NK-92 treated with Interleukin-12 subunit alpha and Interleukin-12 subunit beta, amount 100 ng/mL, for 24 hours (cell line): ENCODE results near the gene ZBTB25.

Experiments used
- DNase-seq: peaks from one replicate; lab custom pipeline; 2025; lab: John Stamatoyannopoulos, UW

The ZBTB25 gene

DNA sequence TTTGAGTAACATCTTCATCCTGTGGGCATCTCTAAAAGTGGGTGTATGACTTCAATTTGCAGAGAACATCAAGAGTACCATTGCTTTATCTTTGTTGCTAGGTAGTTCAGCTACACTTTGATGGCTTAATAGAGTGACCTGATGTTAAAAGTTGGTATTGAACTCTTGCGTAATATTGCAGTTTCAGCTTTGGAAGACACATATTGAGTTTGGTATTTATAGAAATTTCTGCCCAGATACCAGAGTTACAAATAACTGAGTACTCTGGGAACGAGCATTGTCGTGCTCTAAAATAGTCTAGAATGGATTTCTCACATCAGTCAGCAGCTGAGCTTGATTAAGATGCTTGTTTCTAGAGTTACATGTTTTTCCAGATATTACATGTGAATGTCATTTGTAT, 63.1 kb downstream of the ZBTB25 start:
- no peak for DNase-seq

DNA sequence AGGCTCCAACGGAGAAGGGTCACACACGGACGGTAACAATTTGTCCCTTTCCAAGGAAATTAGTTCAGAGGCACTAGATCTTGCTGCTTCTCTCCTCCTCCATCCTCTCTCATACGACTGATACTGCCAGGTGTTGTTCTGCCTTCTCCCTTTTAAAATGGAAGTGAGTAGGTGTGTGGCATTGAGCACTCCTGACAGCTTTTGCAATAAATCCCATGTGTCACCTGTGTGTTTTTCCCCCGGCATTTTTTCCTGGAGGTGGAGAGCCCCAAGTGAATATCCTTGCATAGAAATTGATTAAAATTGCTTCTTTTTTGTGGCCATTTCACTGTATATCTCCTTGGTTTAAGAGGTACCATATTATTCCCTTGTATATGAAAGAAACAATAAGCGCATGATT, 64.5 kb downstream of the ZBTB25 start:
- DNase-seq: no peak

DNA sequence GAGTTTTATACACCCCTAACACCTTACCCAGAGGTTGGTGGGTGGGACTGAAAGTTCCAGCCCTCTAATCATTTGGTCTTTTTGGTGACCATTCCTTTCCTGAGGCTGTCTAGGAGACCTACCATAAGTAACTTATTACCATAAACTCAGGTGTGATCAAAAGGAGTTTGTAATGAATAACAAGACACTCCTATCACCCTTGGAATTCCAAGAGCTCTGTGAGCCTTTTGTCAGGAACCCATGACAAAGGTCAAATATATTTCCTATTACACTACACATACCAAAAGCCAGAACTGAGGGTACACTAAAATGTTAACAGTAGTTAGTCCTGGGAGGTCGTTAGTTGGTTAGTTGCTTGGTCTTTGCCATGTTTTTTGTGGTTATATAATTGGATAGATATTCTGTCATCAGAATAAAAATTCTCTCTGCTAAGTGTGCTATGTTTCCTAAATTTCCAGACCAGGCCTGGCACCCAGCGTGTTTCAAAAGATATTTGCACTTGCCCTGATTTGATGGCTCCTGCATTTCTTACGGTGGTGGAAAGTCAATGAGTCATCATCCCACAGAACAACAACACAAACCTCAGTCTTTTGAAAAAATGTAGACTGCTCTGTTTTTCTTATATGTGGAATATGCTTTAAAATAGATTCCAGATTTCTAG, 65.3 kb downstream of the ZBTB25 start:
- no peak for DNase-seq

DNA sequence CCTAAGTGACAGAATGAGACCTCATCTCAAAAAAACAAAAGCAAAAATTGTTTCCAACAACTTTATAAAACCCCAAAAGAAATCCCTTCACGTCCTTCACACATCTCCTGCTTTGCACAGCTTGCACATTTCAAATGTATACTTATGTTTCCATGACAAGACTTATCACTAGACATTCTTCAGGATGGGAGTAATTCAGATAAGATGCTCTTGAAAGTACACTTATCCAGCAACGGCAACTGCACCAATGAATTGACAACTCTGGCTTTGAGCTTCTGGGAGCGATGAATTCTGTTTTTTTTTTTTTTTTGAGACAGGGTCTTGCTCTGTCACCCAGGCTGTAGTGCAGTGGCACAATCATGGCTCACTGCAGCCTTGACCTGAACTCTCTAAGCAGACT, 69.1 kb downstream of the ZBTB25 start:
- no peak for DNase-seq

DNA sequence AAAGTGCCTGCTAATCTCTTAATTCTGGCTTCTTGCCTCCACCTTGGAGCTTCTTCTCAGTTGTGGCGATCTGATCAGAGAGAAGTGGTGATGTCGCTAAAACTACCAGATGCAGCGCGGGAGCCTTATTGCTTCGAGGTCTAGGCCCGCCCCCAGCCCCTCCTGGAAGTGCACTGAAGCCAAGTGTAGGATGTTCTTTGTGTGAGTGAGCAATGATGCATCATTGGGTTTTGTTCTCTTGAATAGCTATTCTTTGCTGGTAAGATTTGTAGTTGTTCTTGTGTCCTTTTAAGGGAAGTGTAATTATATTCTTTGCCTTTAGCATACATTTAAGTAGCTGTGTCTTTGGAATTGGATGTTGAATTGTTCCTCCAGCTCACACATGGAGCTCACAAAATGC, 79.7 kb downstream of the ZBTB25 start:
- DNase-seq: no peak

DNA sequence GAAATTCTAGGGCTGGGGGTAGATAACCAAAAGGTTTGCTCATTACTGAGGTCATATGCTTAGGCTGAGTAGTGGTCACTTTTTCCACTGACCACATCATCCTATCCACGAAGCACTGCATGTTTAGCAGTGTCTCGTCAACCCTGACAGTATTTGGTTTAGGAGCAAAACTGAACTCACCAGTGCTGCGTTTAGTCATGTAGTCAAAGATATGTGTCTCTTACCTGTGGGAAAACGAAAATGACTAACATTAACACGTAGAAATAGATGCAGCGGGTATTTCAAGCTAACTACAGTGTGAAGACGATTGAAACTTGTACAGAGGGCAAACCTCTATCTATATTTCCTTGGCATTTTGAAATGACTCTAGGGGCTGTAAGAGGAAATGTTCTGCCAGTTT, 80.9 kb downstream of the ZBTB25 start:
- DNase-seq: no peak

DNA sequence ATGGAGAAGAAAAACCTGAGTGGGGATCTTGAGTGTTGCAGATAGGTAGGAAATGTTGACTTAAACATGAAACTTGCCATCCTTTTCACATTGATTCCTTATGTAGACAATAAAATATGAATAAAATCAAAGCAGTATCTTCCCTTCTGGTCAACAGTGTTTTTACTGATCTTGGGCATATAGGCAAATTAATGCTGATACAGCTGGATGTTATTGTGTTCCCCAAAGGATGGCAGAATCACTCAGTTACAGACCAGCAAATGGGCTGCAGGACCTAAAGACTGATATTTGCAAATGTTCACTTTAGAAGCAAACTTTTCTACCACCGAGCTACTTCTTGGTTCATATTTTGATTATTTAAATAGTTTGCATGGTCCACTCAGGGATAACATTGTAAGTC, 81.6 kb downstream of the ZBTB25 start:
- DNase-seq: no peak

DNA sequence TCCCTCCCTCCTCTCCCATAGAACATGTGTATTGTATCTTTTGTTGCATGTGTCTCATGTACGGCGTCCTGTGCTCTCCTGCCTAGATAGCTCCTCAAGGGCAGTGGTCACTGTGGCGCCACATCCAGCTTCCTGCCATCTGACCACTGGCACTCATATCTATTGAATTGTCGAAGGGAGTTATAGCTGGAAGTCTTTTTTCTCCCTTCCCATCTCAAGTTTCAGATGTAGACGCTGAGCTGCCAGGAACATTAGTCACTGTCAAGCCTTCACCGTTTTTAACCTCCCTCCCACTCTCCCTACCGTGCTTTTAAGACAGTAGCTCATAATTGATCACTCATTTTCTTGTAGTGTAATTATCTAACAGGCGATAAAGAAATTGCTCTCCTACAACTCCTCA, 82.5 kb downstream of the ZBTB25 start:
- no peak for DNase-seq

DNA sequence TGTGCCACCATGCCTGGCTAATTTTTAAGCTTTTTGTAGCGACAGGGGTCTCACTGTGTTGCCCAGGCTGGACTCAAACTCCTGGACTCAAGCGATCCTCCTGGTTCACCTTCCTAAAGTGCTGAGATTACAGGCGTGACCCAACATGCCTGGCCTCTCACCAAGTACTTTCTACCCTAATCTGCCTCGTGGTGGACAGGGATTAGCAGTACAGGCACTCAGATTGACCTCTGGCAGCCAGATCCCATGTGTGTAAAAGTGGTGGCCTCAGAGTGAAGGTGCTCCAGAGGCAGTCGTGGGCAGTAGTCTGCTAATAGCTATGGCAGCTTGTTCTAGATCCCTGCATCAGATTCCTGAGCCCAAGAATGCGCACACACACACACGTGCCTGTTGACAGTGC, 84.6 kb downstream of the ZBTB25 start:
- no peak for DNase-seq

DNA sequence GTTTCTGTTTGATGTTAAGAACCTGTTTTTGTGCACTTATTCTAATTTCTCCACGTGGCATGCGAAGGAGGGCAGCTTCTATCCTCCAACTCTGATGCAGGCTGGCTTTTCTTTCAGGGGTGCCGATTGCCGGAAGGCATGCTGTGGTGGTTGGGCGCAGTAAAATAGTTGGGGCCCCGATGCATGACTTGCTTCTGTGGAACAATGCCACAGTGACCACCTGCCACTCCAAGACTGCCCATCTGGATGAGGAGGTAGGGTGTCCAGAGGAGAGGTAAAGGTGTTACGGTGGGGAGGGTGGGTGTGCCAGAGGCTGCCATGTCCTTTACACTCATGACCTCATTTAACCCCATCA, 85.9 kb downstream of the ZBTB25 start:
- DNase-seq: no peak

DNA sequence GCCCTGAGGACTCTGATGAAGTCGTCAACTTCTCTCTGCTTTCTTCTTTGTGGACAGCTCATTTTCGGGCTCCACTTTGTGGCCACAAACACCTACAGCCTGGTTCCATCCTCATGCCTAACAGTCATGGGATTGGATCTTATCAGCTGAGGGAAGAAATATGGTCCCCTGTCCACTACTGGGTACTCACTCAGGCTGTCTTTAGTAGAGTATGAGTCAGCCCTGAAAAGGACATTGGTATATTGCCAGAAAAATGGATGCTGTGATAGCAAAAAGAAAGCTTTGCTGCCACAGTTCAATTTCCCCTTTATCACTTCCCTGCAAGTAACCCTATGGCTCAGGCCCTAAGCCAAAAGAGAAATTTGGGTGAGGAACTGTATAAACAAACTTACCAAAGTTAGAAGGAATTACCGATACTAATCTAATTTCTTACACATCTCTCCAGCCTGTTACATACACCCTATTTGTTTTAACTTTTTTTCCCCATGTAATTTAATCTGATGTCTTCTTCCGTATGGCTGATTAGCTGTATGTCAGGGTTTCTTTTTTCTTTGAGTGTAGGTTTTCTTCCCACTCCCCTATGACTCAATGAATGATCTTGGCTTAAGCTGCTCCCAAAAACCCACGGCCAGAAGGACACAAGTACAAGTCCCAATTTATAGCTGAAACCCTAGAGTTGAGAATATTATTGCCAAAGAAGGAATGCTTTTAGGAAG, 86.4 kb downstream of the ZBTB25 start:
- DNase-seq: no peak

DNA sequence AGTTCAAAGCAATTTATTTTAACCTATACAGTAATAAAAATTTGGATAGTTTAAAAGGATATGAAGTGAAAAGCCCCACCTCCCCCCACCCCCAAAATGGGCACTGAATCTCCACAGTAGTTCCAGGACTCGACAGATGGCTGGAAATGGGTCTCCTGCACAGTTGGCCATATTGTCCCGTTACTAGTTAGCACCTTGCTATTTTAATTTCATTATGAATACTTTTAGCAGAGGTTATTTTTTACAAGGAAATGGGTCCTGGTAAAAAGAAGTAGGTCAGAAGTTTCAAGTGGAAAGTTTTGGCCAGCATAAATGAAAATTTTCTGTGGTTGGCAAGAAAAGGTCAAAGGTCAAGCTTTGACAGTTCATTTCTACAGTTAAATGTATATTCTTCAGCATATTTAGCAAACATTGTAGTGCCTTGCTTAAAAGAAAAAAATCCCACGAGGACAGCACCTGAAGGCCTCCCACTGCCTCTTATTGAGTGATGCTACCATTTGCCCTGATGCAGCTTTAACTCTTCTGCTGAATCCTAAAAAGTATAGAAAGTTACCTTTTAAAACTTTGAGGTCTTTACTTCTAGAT, 87.2 kb downstream of the ZBTB25 start:
- DNase-seq: no peak

DNA sequence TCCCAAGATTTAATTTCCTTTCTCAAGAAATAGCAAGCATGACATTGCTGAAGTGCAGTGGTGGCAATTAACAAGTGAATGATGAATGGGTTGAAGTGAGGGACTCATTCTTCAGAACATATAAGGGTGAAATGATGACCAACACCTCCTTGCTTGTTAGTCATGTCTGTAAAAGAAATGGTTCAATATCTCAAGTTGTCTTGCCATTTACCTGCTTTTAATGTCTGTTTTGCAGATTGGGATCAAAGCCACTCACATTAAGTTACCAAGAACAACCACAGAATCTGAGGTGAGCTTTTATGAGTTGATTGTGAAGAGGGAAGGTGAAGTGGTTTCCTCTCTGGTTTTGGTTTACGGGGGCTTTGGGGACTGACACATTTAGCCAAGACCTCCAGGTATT, 91.4 kb downstream of the ZBTB25 start:
- DNase-seq: no peak

DNA sequence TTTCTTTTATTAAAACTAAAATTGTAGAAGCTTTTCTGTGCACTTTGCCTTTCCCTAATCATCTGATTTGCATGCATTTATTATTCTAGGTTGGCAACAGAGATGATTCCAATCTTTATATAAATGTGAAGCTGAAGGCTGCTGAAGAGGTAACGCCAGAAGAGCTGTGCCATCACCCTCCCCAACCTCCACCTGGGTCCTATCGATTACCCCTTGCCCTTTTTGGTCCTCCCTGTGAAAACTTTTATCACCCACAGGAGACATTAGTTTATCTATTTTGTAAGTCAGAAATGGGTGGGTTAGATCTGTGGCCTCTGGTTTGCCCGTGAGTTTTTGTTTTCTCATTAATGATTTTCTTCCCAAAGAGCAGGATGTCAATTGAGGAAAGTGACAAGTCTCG, 92.6 kb downstream of the ZBTB25 start:
- no peak for DNase-seq

DNA sequence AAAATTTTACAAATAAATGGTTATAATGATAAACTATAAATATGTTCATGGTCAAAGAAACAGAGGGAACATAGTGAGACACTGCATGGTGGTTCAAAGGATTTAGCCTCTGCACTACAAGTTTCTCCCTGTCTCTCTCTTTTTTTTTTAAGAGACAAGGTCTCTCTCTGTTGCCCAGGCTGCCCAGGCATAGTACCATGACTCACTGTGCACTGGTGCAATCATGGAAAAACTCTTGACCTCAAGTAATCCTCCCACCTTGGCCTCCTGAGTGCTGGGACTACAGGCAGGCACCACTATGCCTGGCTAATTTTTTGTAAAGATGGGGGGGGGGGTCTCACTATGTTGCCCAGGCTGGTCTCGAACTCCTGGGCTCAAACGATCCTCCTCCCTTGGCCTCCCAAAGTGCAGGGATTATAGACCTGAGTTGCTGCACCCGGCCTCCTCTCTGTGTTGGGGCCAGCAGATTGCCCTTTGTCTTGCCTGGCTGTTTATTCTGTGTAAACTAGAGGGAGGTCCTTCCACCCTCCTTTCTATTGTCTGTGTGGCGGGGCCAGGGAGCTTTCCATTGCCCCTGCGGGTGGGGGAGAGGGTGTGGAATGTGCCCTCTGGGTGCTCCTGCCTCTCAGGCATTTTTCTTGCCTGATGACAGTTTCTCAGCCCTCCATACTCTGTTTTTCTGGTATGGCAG, 93.4 kb downstream of the ZBTB25 start:
- DNase-seq: no peak

DNA sequence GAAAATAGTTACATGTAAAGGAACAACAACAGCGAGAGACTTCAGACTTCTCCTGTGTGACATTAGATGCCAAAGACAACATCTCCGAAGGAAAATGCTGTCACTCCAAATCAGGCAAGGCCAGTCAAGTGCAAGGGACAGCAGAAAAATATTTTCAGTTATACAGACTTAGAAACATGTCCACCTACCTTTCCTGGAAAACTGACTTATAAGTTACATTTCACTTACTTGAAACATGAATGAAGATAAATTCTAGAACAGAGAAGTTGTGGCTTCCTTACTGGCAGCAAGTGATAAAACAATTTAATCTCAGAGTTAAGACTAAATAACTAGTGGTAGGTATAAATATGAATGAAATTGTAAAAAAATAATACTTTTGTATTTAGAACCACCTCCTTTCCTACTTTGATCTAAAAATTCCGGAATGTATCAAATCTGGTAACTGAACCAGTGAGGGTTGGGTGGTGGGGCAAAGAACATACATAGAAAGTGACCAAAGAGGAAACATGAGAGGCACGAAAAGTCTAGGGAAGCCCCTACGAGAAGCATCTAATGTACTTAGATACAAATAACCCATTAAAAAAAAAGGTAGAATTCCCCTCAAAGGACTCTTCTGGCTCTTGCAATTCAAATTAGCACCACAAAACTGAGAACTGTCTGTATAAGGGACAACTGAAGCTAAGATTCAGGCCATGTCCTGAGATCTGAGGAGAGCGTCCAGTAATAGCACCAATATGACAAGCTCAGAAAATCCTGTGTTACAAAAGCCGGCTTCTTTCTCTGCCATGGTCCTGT, 94.3 kb downstream of the ZBTB25 start:
- DNase-seq: no peak

DNA sequence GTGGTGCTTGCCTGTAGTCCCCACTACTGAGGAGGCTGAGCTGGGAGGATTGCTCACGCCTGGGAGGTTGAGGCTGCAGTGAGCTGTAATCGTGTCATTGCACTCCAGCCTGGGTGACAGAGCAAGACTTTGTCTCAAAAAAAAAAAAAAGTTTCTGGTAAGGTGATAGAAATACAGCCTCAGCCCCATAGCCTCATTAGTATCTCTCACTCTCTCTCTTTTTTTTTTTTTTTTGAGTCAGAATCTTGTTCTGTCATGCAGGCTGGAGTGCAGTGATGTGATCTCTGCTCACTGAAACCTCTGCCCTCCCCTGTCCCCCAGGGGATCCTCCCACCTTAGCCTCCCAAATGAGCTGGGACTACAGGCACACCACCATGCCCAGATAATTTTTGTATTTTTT, 96.3 kb downstream of the ZBTB25 start:
- no peak for DNase-seq

DNA sequence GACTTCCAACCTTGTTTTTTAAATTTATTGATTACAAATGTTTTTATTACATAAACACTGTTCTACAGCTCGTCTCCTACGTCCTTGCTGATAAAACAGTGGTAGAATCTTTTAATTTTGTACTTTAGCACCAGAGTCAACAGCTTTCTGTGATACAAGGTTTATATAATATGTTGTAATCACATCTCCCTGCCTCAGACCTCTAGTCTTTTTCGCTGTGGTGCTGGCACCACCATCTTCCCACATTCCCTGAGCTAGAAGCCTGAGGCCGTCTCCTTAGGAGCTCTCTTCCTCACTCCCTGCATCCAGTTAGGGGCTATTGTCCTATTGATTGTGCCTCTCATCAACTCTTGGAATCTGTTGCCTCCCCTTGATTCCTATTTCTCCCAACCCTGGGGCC, 98.3 kb downstream of the ZBTB25 start:
- no peak for DNase-seq

DNA sequence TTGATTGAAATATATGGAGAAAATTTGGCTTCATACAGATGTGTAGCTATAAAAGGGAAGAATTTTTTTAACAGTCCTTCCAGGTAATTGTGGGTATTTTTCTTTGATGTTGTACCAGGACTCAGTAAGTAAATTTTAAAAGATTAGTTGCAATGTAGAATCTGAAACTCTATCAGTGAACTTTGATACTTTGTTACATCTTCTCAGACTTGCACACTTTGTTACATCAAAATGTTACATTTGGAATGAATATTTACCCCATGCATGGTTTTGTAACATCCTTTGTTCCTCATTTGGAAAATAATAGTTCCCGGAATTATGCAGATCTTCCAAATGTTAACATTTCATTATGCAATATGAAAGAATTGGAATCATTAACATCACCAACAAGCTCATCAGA, 101.7 kb downstream of the ZBTB25 start:
- no peak for DNase-seq

DNA sequence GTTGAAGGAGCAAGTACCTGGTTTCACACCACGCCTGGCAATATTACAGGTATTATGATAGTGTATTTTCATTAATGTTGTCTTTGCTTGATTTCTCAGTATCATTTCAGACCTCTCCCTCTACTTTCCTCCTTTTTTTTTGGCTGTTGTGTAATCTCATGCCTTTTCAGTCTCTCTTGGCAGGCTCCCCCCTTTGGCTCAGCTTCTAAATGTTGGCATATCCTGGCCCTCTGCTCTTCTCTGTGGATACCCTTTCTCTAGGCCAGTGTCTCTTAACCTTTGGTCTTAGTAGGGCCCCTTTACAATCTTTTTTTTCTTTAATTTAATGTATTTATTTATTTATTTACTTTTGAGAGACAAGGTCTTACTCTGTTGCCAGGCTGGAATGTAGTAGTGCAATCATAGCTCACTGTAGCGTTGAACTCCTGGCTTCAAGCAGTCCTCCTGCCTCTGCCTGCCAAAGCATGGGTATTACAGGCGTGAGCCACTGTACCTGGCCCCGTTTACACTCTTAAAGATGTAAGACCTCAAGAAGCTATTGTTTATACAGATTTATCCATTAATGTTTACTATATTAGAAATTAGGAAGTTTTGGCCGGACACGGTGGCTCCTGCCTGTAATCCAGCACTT, 102.7 kb downstream of the ZBTB25 start:
- DNase-seq: no peak
